ENCODE data around the gene TTI1.

GRCh38 chr20:38065764-38066375, 32.6 kb upstream of the TTI1 start:
- TF ChIP-seq TCF12 (IDR thresholded peaks at IDR 0.05) (no peak), TCF12 (CRISPR knock-in tag; IDR thresholded peaks at IDR 0.05) (no peak), PRDM15 (CRISPR knock-in tag; IDR thresholded peaks at IDR 0.05) (no peak), ETV6 (CRISPR knock-in tag; conservative IDR thresholded peaks at IDR 0.05) (no peak), CTCF (CRISPR knock-in tag; IDR thresholded peaks at IDR 0.05) (no peak)

Data from HepG2 (cell line).